ENCODE results near the gene ST6GALNAC5. TPM values are rescaled to one million over a fixed set of nuclear protein-coding genes. Genes with fewer than 3 reads are reported as not detected.

ST6GALNAC5 gene
- total and polyA plus RNA-seq, 2 donors (not counting 3 experiments of a cell fraction or from before 2014, with no cell fraction given), result not detected

DNA sequence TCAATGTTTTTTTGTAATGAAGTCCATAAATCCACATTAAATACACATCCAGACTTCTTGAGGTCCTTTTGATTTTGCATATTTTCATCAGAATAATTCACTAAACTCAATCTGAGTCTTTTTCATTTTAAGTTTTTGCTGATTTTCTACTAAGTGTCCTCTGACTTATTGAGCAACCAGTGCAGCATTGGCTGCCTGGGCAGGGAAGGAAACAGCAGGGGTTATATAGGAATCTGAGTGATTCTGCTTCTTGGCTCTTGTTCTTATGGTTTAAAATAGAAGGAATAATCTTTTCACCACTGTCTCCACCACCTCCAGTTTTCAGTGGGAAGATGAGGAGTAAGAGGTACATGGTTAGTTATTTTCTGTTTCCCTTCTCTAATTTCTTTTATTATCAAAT is 88.4 kb downstream of the ST6GALNAC5 start:
- TF ChIP-seq POLR2A (IDR thresholded peaks at IDR 0.05; ENCODE audit: low read depth, low read length) (no peak), MYC (IDR thresholded peaks at IDR 0.05; ENCODE audit: low read depth, low read length) (no peak), POLR2AphosphoS5 (IDR thresholded peaks at IDR 0.05; ENCODE audit: insufficient read depth, low read depth, low read length) (no peak), MAX (IDR thresholded peaks at IDR 0.05; ENCODE audit: insufficient read depth, insufficient read length) (no peak), CTCF (IDR thresholded peaks at IDR 0.05; ENCODE audit: extremely low read depth in 1 of 2, insufficient read depth in 1 of 2, low read depth in 1 of 2, low read length in 2 of 2) (no peak), GATA2 (IDR thresholded peaks at IDR 0.05; ENCODE audit: insufficient read depth, insufficient read length, low read depth, low read length) (no peak), FOS (IDR thresholded peaks at IDR 0.05; ENCODE audit: borderline replicate concordance, insufficient read depth, low read length) (no peak), JUN (IDR thresholded peaks at IDR 0.05; ENCODE audit: borderline replicate concordance, insufficient read depth, insufficient read length, low read depth) (no peak), EZH2 (IDR thresholded peaks at IDR 0.05; ENCODE audit: borderline replicate concordance, low read depth, low read length, severe bottlenecking) (no peak)
- Histone ChIP-seq H3K4me2 (ENCODE audit: insufficient read depth, low read length) (no peak overlapping the region), H3K27ac (ENCODE audit: insufficient read depth, low read depth, low read length) (no peak overlapping the region), H3K4me1 (ENCODE audit: control insufficient read depth, extremely low read depth, insufficient read depth, low read length) (no peaks in the 10 kb centered on the region), H3K4me3 (replicated peaks in 1 of 3; ENCODE audit: insufficient read depth in 1 of 3, low read depth in 1 of 3, low read length in 3 of 3) (no peak overlapping the region), H3K9me3 (replicated peaks; ENCODE audit: control insufficient read depth, insufficient read depth, low read length) (no peaks in the 10 kb centered on the region), H2AFZ (ENCODE audit: low read depth, low read length) (no peak overlapping the region), H3K9me1 (replicated peaks; ENCODE audit: control insufficient read depth, extremely low read depth, insufficient read depth, low read length) (no peaks in the 10 kb centered on the region), H3K9ac (replicated peaks; ENCODE audit: extremely low read depth, insufficient read depth, low read length) (no peak overlapping the region), H4K20me1 (replicated peaks; ENCODE audit: control insufficient read depth, extremely low read depth, insufficient read depth, low read length) (no peaks in the 10 kb centered on the region), H3K79me2 (ENCODE audit: control insufficient read depth, insufficient read depth, low read length) (no peaks in the 10 kb centered on the region), H3K36me3 (ENCODE audit: control insufficient read depth in 2 of 2, extremely low read depth in 1 of 2, insufficient read depth in 2 of 2, low read length in 2 of 2) (no peaks in the 10 kb centered on the region), H3K27me3 (ENCODE audit: control insufficient read depth in 2 of 2, insufficient read depth in 2 of 2, low read length in 2 of 2) (no peaks in the 10 kb centered on the region)
- ChIA-PET POLR2A (no interaction called here), CTCF (no interaction called here)
- DNase-seq (ENCODE audit: low read depth, low spot score) (no peak), FAIRE-seq (no peak)
- intact Hi-C loops (cut with micrococcal nuclease) (no loop called here), dilution Hi-C loops (cut with MboI; ENCODE audit: extremely low pct_ligation_motif_present, low sequenced_read_pairs) (no loop called here)
- BruUV-seq (replicated peaks), result no TSS peak

Measured in endothelial cell of umbilical vein (primary cell).